Stimulated activated CD4-positive, alpha-beta T cell treated with anti-CD3 and anti-CD28 coated beads, Interleukin-12 subunit alpha, Interleukin-12 subunit beta, amount 100 ng/mL, for 4 hours (primary cell): ENCODE measurements around the gene PUS1.
"Not testable (repeated sequence)": the region's sequence is repeated elsewhere in the genome, so short reads cannot be mapped to it uniquely, and the experiment has no call there.

Experiments used
- DNase-seq: peaks from one replicate; pipeline ENCODE4 v3.0.0-alpha.2; 2020

PUS1 gene

GRCh38 chr12:131928711-131929580 is at the start of gene PUS1:
PUS1 (plus strand) TSS chr12:131929276; CDS start chr12:131929723, 447 bp downstream.
- peak; percentile 91 for DNase-seq

- DNase-seq: no peak
Observed at GRCh38 chr12:131882804-131883520, 46.1 kb upstream of the PUS1 start.

- no peak for DNase-seq
Observed at GRCh38 chr12:131883521-131883900, 45.6 kb upstream of the PUS1 start.

- DNase-seq: not testable (repeated sequence)
Observed at GRCh38 chr12:131885076-131885475, 44.0 kb upstream of the PUS1 start.

- DNase-seq: no peak
Observed at GRCh38 chr12:131885543-131886057, 43.5 kb upstream of the PUS1 start.

- DNase-seq: not testable (repeated sequence)
Observed at GRCh38 chr12:131891722-131892121, 37.4 kb upstream of the PUS1 start.

- DNase-seq: no peak
Observed at GRCh38 chr12:131892711-131893604, 36.1 kb upstream of the PUS1 start.

GRCh38 chr12:131893605-131894312 is 35.3 kb upstream of the PUS1 start:
- DNase-seq: no peak

GRCh38 chr12:131894313-131894860 is 34.7 kb upstream of the PUS1 start, which contains the start of gene ULK1:
ULK1 (plus strand) TSS chr12:131894622; CDS start chr12:131895002, 380 bp downstream.
- DNase-seq: peak; percentile 92

- DNase-seq: no peak
Observed at GRCh38 chr12:131894981-131895639, 34.0 kb upstream of the PUS1 start.

GRCh38 chr12:131895640-131896079 is 33.4 kb upstream of the PUS1 start:
- DNase-seq: peak; percentile 6

GRCh38 chr12:131896080-131896810 is 32.8 kb upstream of the PUS1 start:
- peak; percentile 67 for DNase-seq

GRCh38 chr12:131896811-131897270 is 32.2 kb upstream of the PUS1 start:
- DNase-seq: no peak

- DNase-seq: no peak
Observed at GRCh38 chr12:131897276-131897675, 31.8 kb upstream of the PUS1 start.

- DNase-seq: no peak
Observed at GRCh38 chr12:131897875-131898274, 31.2 kb upstream of the PUS1 start.

- no peak for DNase-seq
Observed at GRCh38 chr12:131900397-131900796, 28.7 kb upstream of the PUS1 start.

GRCh38 chr12:131901431-131902331 is 27.4 kb upstream of the PUS1 start:
- no peak for DNase-seq

- DNase-seq: no peak
Observed at GRCh38 chr12:131902332-131903241, 26.5 kb upstream of the PUS1 start.
